ENCODE measurements around the gene PLD1.

Gene PLD1

GRCh38 chr3:171821044-171821443, 10.8 kb upstream of the PLD1 start:
- in situ Hi-C loops (cut with HindIII; ENCODE audit: low sequenced_read_pairs) = no loop called here

- in situ Hi-C loops (cut with HindIII; ENCODE audit: low sequenced_read_pairs) = no loop called here
Measured at GRCh38 chr3:171817074-171817800, 7.0 kb upstream of the PLD1 start.

- in situ Hi-C loops (cut with HindIII; ENCODE audit: low sequenced_read_pairs) = no loop called here
Measured at GRCh38 chr3:171815973-171816595, 5.8 kb upstream of the PLD1 start.

- in situ Hi-C loops (cut with HindIII; ENCODE audit: low sequenced_read_pairs) = loop anchor here (5.0 kb wide), 1 partner anchor 48 kb away; no protein-coding TSS in a partner anchor
Measured at GRCh38 chr3:171814662-171815061, 4.4 kb upstream of the PLD1 start.

- in situ Hi-C loops (cut with HindIII; ENCODE audit: low sequenced_read_pairs) = loop anchor here (5.0 kb wide), 1 partner anchor 48 kb away; no protein-coding TSS in a partner anchor
Measured at GRCh38 chr3:171813897-171814460, 3.7 kb upstream of the PLD1 start.

GRCh38 chr3:171813278-171813896, 3.1 kb upstream of the PLD1 start:
- in situ Hi-C loops (cut with HindIII; ENCODE audit: low sequenced_read_pairs) = loop anchor here (5.0 kb wide), 1 partner anchor 49 kb away; no protein-coding TSS in a partner anchor

- in situ Hi-C loops (cut with HindIII; ENCODE audit: low sequenced_read_pairs) = loop anchor here (5.0 kb wide), 1 partner anchor 49 kb away; no protein-coding TSS in a partner anchor
Measured at GRCh38 chr3:171812811-171813210, 2.5 kb upstream of the PLD1 start.

- in situ Hi-C loops (cut with HindIII; ENCODE audit: low sequenced_read_pairs) = loop anchor here (5.0 kb wide), 1 partner anchor 50 kb away; no protein-coding TSS in a partner anchor
Measured at GRCh38 chr3:171811913-171812335, 1.6 kb upstream of the PLD1 start.

GRCh38 chr3:171811295-171811912, 1.1 kb upstream of the PLD1 start:
- in situ Hi-C loops (cut with HindIII; ENCODE audit: low sequenced_read_pairs) = loop anchor here (5.0 kb wide), 1 partner anchor 51 kb away; no protein-coding TSS in a partner anchor

- in situ Hi-C loops (cut with HindIII; ENCODE audit: low sequenced_read_pairs) = loop anchor here (5.0 kb wide), 1 partner anchor 52 kb away; no protein-coding TSS in a partner anchor
Measured at GRCh38 chr3:171810629-171811294, 479 bp upstream of the PLD1 start.

GRCh38 chr3:171809611-171809860, 747 bp downstream of the PLD1 start:
- in situ Hi-C loops (cut with HindIII; ENCODE audit: low sequenced_read_pairs) = no loop called here

- in situ Hi-C loops (cut with HindIII; ENCODE audit: low sequenced_read_pairs) = no loop called here
Measured at GRCh38 chr3:171807806-171808205, 2.5 kb downstream of the PLD1 start.

- in situ Hi-C loops (cut with HindIII; ENCODE audit: low sequenced_read_pairs) = no loop called here
Measured at GRCh38 chr3:171807129-171807675, 3.1 kb downstream of the PLD1 start.

GRCh38 chr3:171806200-171807128, 3.8 kb downstream of the PLD1 start:
- in situ Hi-C loops (cut with HindIII; ENCODE audit: low sequenced_read_pairs) = no loop called here

GRCh38 chr3:171805687-171806086, 4.6 kb downstream of the PLD1 start:
- in situ Hi-C loops (cut with HindIII; ENCODE audit: low sequenced_read_pairs) = no loop called here

- in situ Hi-C loops (cut with HindIII; ENCODE audit: low sequenced_read_pairs) = no loop called here
Measured at GRCh38 chr3:171804618-171805389, 5.5 kb downstream of the PLD1 start.

GRCh38 chr3:171803044-171803443, 7.2 kb downstream of the PLD1 start:
- in situ Hi-C loops (cut with HindIII; ENCODE audit: low sequenced_read_pairs) = no loop called here

- in situ Hi-C loops (cut with HindIII; ENCODE audit: low sequenced_read_pairs) = no loop called here
Measured at GRCh38 chr3:171802590-171802956, 7.7 kb downstream of the PLD1 start.

Data from endothelial cell of hepatic sinusoid (primary cell).